ENCODE data around the gene SUPV3L1. TPM values are rescaled to one million over a fixed set of nuclear protein-coding genes. Genes with fewer than 3 reads are reported as not detected.

The SUPV3L1 gene
- total RNA-seq, 1 experiment from 2014 or later: 57.3 TPM

DNA sequence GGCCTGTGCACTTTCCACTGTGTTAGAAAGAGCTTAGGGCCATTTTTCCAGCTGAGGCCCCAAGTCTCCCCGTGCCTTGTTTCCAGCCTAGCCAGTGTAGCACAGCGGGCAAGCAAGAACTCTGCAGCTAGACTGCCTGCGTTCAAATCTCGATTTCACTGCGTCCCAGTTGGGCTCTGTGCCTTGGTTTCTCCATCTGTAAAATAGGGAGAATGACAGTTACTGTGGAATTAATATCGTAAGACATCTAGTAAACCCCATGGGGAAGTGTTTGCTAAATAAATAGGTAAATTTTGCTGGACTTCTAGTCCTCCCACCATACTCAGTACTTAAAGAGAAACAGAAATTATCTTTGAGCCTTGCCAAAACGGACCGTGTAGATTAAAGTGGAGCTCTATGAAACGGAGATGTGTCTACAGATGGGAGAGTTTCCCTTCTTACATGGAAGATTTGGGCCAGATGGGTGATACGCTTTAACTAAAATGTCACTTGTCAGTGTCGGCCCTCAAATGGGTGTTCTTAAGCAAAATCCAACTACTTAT is 36.6 kb downstream of the SUPV3L1 start:
- H3K27ac ChIP-seq (ENCODE audit: insufficient read length, low read depth, low read length): no peak overlapping the region
- H3K4me2 ChIP-seq (ENCODE audit: insufficient read depth, insufficient read length, low read length): no peak overlapping the region
- H4K5ac ChIP-seq (ENCODE audit: insufficient read length, low read depth, low read length): no peak overlapping the region

More for the DNA sequence above, 36.6 kb downstream of the SUPV3L1 start:
- Histone ChIP-seq H4K20me1 (ENCODE audit: control insufficient read depth, insufficient read depth, insufficient read length) (no peaks in the 10 kb centered on the region), H3K4ac (ENCODE audit: low read depth, low read length) (no peak overlapping the region), H4K8ac (replicated peaks; ENCODE audit: insufficient read length, low read depth, low read length) (no peak overlapping the region), H2AFZ (ENCODE audit: low read length) (no peak overlapping the region), H3K9me3 (ENCODE audit: control insufficient read depth, low read depth, low read length) (no peaks in the 10 kb centered on the region), H3K23me2 (ENCODE audit: insufficient read length, low read depth, low read length, poor library complexity, severe bottlenecking) (no peaks in the 10 kb centered on the region), H3K14ac (ENCODE audit: insufficient read depth, low read length) (no peak overlapping the region), H3K18ac (ENCODE audit: insufficient read length, low read depth, low read length) (no peak overlapping the region), H2BK120ac (ENCODE audit: low read depth, low read length, poor library complexity, severe bottlenecking) (no peak overlapping the region), H4K91ac (ENCODE audit: insufficient read length, low read depth, low read length) (no peak overlapping the region), H3K23ac (ENCODE audit: insufficient read length, low read depth, low read length) (no peak overlapping the region), H2BK5ac (ENCODE audit: insufficient read length, low read length) (no peak overlapping the region), H3K27me3 (ENCODE audit: insufficient read depth, low read length) (no peaks in the 10 kb centered on the region), H3K79me1 (ENCODE audit: insufficient read depth, low read depth, low read length, poor library complexity, severe bottlenecking) (no peaks in the 10 kb centered on the region), H2BK20ac (ENCODE audit: low read depth, low read length, poor library complexity, severe bottlenecking) (no peak overlapping the region), H2BK15ac (ENCODE audit: low read depth, low read length) (no peak overlapping the region), H3K79me2 (ENCODE audit: insufficient read depth, low read length) (no peaks in the 10 kb centered on the region), H3K9ac (ENCODE audit: extremely low read depth, insufficient read length, low read length) (no peak overlapping the region), H3K56ac (ENCODE audit: insufficient read length, low read depth, low read length) (no peak overlapping the region), H2AK5ac (ENCODE audit: insufficient read length, low read length) (no peak overlapping the region), H3T11ph (ENCODE audit: low read length) (no peak overlapping the region), H2BK12ac (ENCODE audit: insufficient read length, low read depth, low read length) (no peak overlapping the region), H3K4me1 (ENCODE audit: insufficient read depth, low read length) (no peaks in the 10 kb centered on the region)
- Mint-ChIP-seq H3K27ac (no peak overlapping the region; a peak in 1 of 7 replicates), H3K36me3 (ENCODE audit: insufficient read depth in 1 of 3, low read depth in 3 of 3) (peaks cover 0 to 4% (median 0%) of the 10 kb centered on the region in 3 experiments; a peak in 1 of 7 replicates), H3K27me3 (ENCODE audit: low read depth) (no peaks in the 10 kb centered on the region; the same call in 1 of the 2 replicates), H3K9me3 (peaks cover 2 to 5% of the 10 kb centered on the region in 2 experiments; a peak in 3 of 5 replicates), H3K4me1 (0 out of 4 replicates have a peak, but pooled peaks cover 0 to 3% of the 10 kb centered on the region in 2 experiments), H3K4me3 (no peak overlapping the region)
- WGBS (ENCODE audit: extremely low coverage, insufficient read length, low lambda C conversion rate): no CpG with 5 or more reads among the region's 11 CpGs
- no peak for DNase-seq
- TF ChIP-seq, protein P1, sequence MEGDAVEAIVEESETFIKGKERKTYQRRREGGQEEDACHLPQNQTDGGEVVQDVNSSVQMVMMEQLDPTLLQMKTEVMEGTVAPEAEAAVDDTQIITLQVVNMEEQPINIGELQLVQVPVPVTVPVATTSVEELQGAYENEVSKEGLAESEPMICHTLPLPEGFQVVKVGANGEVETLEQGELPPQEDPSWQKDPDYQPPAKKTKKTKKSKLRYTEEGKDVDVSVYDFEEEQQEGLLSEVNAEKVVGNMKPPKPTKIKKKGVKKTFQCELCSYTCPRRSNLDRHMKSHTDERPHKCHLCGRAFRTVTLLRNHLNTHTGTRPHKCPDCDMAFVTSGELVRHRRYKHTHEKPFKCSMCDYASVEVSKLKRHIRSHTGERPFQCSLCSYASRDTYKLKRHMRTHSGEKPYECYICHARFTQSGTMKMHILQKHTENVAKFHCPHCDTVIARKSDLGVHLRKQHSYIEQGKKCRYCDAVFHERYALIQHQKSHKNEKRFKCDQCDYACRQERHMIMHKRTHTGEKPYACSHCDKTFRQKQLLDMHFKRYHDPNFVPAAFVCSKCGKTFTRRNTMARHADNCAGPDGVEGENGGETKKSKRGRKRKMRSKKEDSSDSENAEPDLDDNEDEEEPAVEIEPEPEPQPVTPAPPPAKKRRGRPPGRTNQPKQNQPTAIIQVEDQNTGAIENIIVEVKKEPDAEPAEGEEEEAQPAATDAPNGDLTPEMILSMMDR (conservative IDR thresholded peaks at IDR 0.05): no peak

Measured in H9 (cell line).